Fibroblast of lung (primary cell): ENCODE results near the gene SEMA4D. TPM values are rescaled to one million over a fixed set of nuclear protein-coding genes. Genes with fewer than 3 reads are reported as not detected.

Experiments used
- DNase-seq, 2 donors: peaks; one replicate each; pipeline versions ENCODE4 v3.0.0 to v3.0.0-alpha.2; 2010; ENCODE audit warnings: low read depth in 2 of 2
- H2AFZ ChIP-seq: 2 replicates; pipeline ENCODE4 v1.5.1; 2012; ENCODE audit warnings: low read length, control low read depth, inconsistent platforms
- H3K27ac ChIP-seq: 2 replicates; pipeline ENCODE4 v1.5.1; 2011; ENCODE audit warnings: low read length, control low read depth; ENCODE audit not compliant: insufficient read depth
- H3K27me3 ChIP-seq: 2 replicates; pipeline ENCODE4 v1.5.1; 2011; ENCODE audit warnings: mild to moderate bottlenecking, low read length; ENCODE audit not compliant: control insufficient read depth, insufficient read depth
- H3K36me3 ChIP-seq: 2 replicates; pipeline ENCODE4 v1.5.1; 2011; ENCODE audit warnings: low read length; ENCODE audit not compliant: control insufficient read depth, insufficient read depth
- H3K4me1 ChIP-seq: 2 replicates; pipeline ENCODE4 v1.5.1; 2011; ENCODE audit warnings: low read length; ENCODE audit not compliant: control insufficient read depth, insufficient read depth; ENCODE audit errors: extremely low read depth
- H3K4me2 ChIP-seq: 2 replicates; pipeline ENCODE4 v1.5.1; 2011; ENCODE audit warnings: low read length, control low read depth; ENCODE audit not compliant: insufficient read depth; ENCODE audit errors: extremely low read depth
- H3K4me3 ChIP-seq, 4 experiments: fragments of 200-600 bp in 1 of 4; sonication (generic) in 1 of 4; replicated peaks in 1 of 4; 2 replicates each; pipeline ENCODE4 v1.5.1; 2011 to 2016; ENCODE audit warnings: low read length in 4 of 4, low read depth in 3 of 4, mild to moderate bottlenecking in 3 of 4, control low read depth in 2 of 4, inconsistent platforms in 1 of 4, mixed read lengths in 1 of 4; ENCODE audit not compliant: insufficient read depth in 1 of 4; ENCODE audit errors: control extremely low read depth in 1 of 4
- H3K79me2 ChIP-seq: 2 replicates; pipeline ENCODE4 v1.5.1; 2012; ENCODE audit warnings: mild to moderate bottlenecking, low read length, inconsistent platforms; ENCODE audit not compliant: control insufficient read depth, insufficient read depth
- H3K9ac ChIP-seq: 2 replicates; pipeline ENCODE4 v1.5.1; 2011; ENCODE audit warnings: mild to moderate bottlenecking, low read length, control low read depth; ENCODE audit not compliant: insufficient read depth
- H3K9me3 ChIP-seq: 2 replicates; pipeline ENCODE4 v1.5.1; 2012; ENCODE audit warnings: low read depth, low read length; ENCODE audit not compliant: control insufficient read depth, insufficient read depth
- H4K20me1 ChIP-seq: 2 replicates; pipeline ENCODE4 v1.5.1; 2011; ENCODE audit warnings: low read length; ENCODE audit not compliant: control insufficient read depth, insufficient read depth; ENCODE audit errors: extremely low read depth
- EZH2 ChIP-seq: IDR thresholded peaks from 2 replicates; pipeline ENCODE4 v1.5.1; 2012; ENCODE audit warnings: low read length, control low read depth, mild to moderate bottlenecking; ENCODE audit errors: missing control alignments
- polyA plus RNA-seq, 2 donors: library from polyadenylated mRNA; depleted of rRNA in 1 of 2; stranded (reverse) in 1 of 2; unstranded in 1 of 2; fragments of >200 nt; gene quantifications; 2 replicates each; pipeline ENCODE4 v1.2.1, GENCODE V29; 2011 to 2012; ENCODE audit warnings: missing spikeins in 1 of 2
- total RNA-seq: library from RNA; depleted of rRNA; stranded (reverse); fragments of >200 nt; gene quantifications from 2 replicates; pipeline ENCODE4 v1.2.1, GENCODE V29; 2014
- TF ChIP-seq, protein P1 (sequence below), 2 donors: IDR thresholded peaks in 1 of 2; conservative IDR thresholded peaks in 1 of 2; 1 replicate in 1 of 2; 2 replicates in 1 of 2; pipeline ENCODE4 v1.5.1; 2011 to 2012; ENCODE audit warnings: low read length in 2 of 2, control low read depth in 1 of 2, inconsistent platforms in 1 of 2, low read depth in 1 of 2, mild to moderate bottlenecking in 1 of 2

SEMA4D gene
- total and polyA plus RNA-seq, 2 donors (not counting 1 experiment from before 2014, with no cell fraction given) = 0.67 to 2.6 TPM

DNA sequence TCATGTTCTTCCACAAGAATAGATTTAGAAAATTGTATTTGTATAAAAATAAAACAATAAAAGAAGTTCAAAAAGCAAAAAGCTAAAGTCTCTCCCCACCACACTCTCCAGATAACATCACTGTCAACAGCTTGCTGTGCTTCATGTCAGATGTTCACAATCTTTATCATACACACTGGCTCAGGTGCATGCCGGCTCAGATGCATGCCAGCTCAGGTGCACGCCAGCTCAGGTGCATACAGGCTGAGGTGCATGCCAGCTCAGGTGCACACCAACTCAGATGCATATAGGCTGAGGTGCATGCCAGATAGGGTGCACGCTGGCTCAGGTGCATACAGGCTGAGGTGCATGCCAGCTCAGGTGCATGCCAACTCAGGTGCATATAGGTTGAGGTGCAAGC, 26.5 kb downstream of the SEMA4D start:
- TF ChIP-seq, protein P1, sequence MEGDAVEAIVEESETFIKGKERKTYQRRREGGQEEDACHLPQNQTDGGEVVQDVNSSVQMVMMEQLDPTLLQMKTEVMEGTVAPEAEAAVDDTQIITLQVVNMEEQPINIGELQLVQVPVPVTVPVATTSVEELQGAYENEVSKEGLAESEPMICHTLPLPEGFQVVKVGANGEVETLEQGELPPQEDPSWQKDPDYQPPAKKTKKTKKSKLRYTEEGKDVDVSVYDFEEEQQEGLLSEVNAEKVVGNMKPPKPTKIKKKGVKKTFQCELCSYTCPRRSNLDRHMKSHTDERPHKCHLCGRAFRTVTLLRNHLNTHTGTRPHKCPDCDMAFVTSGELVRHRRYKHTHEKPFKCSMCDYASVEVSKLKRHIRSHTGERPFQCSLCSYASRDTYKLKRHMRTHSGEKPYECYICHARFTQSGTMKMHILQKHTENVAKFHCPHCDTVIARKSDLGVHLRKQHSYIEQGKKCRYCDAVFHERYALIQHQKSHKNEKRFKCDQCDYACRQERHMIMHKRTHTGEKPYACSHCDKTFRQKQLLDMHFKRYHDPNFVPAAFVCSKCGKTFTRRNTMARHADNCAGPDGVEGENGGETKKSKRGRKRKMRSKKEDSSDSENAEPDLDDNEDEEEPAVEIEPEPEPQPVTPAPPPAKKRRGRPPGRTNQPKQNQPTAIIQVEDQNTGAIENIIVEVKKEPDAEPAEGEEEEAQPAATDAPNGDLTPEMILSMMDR (conservative IDR thresholded peaks at IDR 0.05 in 1 of 2, IDR thresholded peaks at IDR 0.05 in 1 of 2; ENCODE audit: low read depth in 1 of 2, low read length in 2 of 2) = no peak
- Histone ChIP-seq H3K36me3 (no peaks in the 10 kb centered on the region), H3K4me2 (no peak overlapping the region), H3K4me3 (no peak overlapping the region), H3K4me1 (no peaks in the 10 kb centered on the region), H3K27me3 (no peaks in the 10 kb centered on the region), H3K27ac (no peak overlapping the region), H2AFZ (no peak overlapping the region), H3K79me2 (no peaks in the 10 kb centered on the region), H4K20me1 (no peaks in the 10 kb centered on the region), H3K9me3 (no peaks in the 10 kb centered on the region), H3K9ac (no peak overlapping the region)
- DNase-seq = no peak

DNA sequence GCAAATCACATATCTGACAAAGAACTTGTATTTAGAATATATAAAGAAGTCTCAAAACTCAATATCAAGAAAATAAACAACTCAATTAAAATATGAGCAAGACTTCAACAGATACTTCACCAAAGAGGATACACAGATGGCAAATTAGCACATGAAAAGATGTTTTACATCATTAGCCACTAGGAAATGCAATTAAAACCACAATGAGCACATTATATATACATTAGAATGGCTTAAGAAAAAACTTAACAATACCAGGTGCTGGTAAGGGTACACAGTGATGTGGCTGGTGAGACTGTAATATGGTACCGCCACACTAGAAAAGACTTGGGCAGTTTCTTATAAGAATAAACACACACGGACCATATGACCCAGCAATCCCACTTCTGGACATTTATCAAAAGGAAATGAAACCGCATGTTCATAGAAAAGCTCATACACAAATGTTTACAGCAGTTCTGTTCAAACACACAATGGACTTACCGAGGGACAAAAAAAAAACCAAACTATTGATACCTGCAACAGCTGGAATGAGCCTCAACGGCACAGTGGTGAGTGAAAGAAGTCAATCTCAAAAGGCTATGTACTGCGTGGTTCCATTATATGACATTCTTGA, 27.6 kb downstream of the SEMA4D start:
- peak in 1 of 2 donors; percentile 8 for DNase-seq
- Histone ChIP-seq H4K20me1 (no peaks in the 10 kb centered on the region), H3K9ac (no peak overlapping the region), H3K27me3 (no peaks in the 10 kb centered on the region), H3K36me3 (no peaks in the 10 kb centered on the region), H3K9me3 (no peaks in the 10 kb centered on the region), H2AFZ (no peak overlapping the region), H3K4me2 (no peak overlapping the region), H3K27ac (no peak overlapping the region), H3K4me3 (no peak overlapping the region), H3K79me2 (no peaks in the 10 kb centered on the region), H3K4me1 (no peaks in the 10 kb centered on the region)
- TF ChIP-seq, protein P1 (conservative IDR thresholded peaks at IDR 0.05 in 1 of 2, IDR thresholded peaks at IDR 0.05 in 1 of 2; ENCODE audit: low read depth in 1 of 2, low read length in 2 of 2) = no peak

DNA sequence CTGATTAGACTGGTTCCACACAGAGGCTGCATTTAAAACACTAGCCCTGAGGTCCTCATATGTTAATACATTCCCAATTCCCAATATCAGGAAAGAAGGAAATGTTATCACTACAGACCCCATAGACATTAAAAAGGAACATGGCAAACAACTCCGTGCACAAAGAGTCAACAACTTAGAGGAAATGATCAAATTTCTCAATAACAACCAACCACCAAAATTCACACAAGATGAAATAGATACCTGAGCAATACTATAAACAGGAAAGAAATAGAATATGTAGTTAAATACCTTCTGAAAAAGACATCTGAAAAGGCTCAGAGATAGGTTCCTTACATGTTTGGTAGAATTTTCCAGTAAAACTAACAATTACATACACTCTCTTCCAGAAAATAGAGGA, 28.9 kb downstream of the SEMA4D start:
- TF ChIP-seq, protein P1 (conservative IDR thresholded peaks at IDR 0.05 in 1 of 2, IDR thresholded peaks at IDR 0.05 in 1 of 2; ENCODE audit: low read depth in 1 of 2, low read length in 2 of 2) = no peak
- TF ChIP-seq EZH2 = no peak
- no peaks in the 10 kb centered on the region for H3K9me3 ChIP-seq
- no peaks in the 10 kb centered on the region for H4K20me1 ChIP-seq

More for the DNA sequence above, 28.9 kb downstream of the SEMA4D start:
- no peak overlapping the region for H2AFZ ChIP-seq
- H3K4me2 ChIP-seq = no peak overlapping the region
- no peaks in the 10 kb centered on the region for H3K4me1 ChIP-seq
- no peaks in the 10 kb centered on the region for H3K79me2 ChIP-seq
- no peaks in the 10 kb centered on the region for H3K27me3 ChIP-seq
- no peak overlapping the region for H3K4me3 ChIP-seq
- no peak overlapping the region for H3K27ac ChIP-seq
- no peaks in the 10 kb centered on the region for H3K36me3 ChIP-seq
- no peak overlapping the region for H3K9ac ChIP-seq
- no peak for DNase-seq
